K562 (cell line): ENCODE data around the gene SLX4IP. TPM values are rescaled to one million over a fixed set of nuclear protein-coding genes. Genes with fewer than 3 reads are reported as not detected.

Experiments used
- BACH1 ChIP-seq: fragments of 200-800 bp; sonication (Bioruptor generic); IDR thresholded peaks from 2 replicates; pipeline ENCODE4 v1.6.1; 2016; ENCODE audit warnings: missing genetic modification characterization, missing compliant biosample characterization
- CTCF ChIP-seq, 3 experiments: IDR thresholded peaks in 2 of 3; conservative IDR thresholded peaks in 1 of 3; 2 replicates each; pipeline ENCODE4 v1.5.1; 2011 to 2012; ENCODE audit warnings: low read length in 3 of 3, mild to moderate bottlenecking in 3 of 3, control low read depth in 2 of 3, improper control_type of control experiment in 1 of 3, inconsistent platforms in 1 of 3, low read depth in 1 of 3, mixed read lengths in 1 of 3, moderate library complexity in 1 of 3; ENCODE audit not compliant: insufficient read depth in 2 of 3
- HES1 ChIP-seq: fragments of 450-650 bp; IDR thresholded peaks from 2 replicates; pipeline ENCODE4 v1.6.1; 2016; ENCODE audit warnings: low read depth, mild to moderate bottlenecking, moderate library complexity
- HLTF ChIP-seq: fragments of 450-650 bp; IDR thresholded peaks from 2 replicates; pipeline ENCODE4 v1.6.1; 2016
- HNRNPL ChIP-seq: fragments of 200-400 bp; formaldehyde crosslinking; IDR thresholded peaks from 2 replicates; pipeline ENCODE4 v1.6.1; 2017; ENCODE audit warnings: low read depth, mild to moderate bottlenecking, low read length
- MAFF ChIP-seq: IDR thresholded peaks from 2 replicates; pipeline ENCODE4 v1.6.1; 2012; ENCODE audit warnings: low read length, improper control_type of control experiment
- MITF ChIP-seq: IDR thresholded peaks from 2 replicates; pipeline ENCODE4 v1.6.1; 2014; ENCODE audit warnings: antibody characterized with exemption
- NR2C1 ChIP-seq, 2 experiments: fragments of 450-650 bp; IDR thresholded peaks; 2 replicates each; pipeline ENCODE4 v1.6.1; 2017; ENCODE audit warnings: mild to moderate bottlenecking in 2 of 2, antibody characterized with exemption in 1 of 2, inconsistent platforms in 1 of 2, missing compliant biosample characterization in 1 of 2, missing genetic modification characterization in 1 of 2
- POLR3A ChIP-seq: IDR thresholded peaks from 2 replicates; pipeline ENCODE4 v1.6.1; 2011; ENCODE audit warnings: borderline replicate concordance, mild to moderate bottlenecking, moderate library complexity; ENCODE audit not compliant: insufficient read length, insufficient read depth; ENCODE audit errors: extremely low read depth
- TCF3 ChIP-seq: sonication (generic); formaldehyde crosslinking; IDR thresholded peaks from 2 replicates; pipeline ENCODE4 v1.4.0; 2020; ENCODE audit warnings: mild to moderate bottlenecking, missing genetic modification reagents
- THRAP3 ChIP-seq: fragments of 450-650 bp; IDR thresholded peaks from 2 replicates; pipeline ENCODE4 v1.6.1; 2016; ENCODE audit warnings: mild to moderate bottlenecking, inconsistent platforms, borderline replicate concordance
- ZNF165 ChIP-seq: fragments of 250-450 bp; sonication (Bioruptor Pico); IDR thresholded peaks from 2 replicates; pipeline ENCODE4 v1.4.0; 2020; ENCODE audit warnings: borderline replicate concordance
- ZNF277 ChIP-seq: fragments of 250-450 bp; sonication (Bioruptor Pico); IDR thresholded peaks from 2 replicates; pipeline ENCODE4 v1.8.0; 2022; ENCODE audit warnings: inconsistent platforms, mild to moderate bottlenecking, moderate library complexity, borderline replicate concordance
- polyA plus RNA-seq, 8 experiments: library from polyadenylated mRNA; depleted of rRNA in 4 of 8; stranded (reverse) in 5 of 8; unstranded in 3 of 8; fragments of >200 nt; fragmentation: Nextera tagmentation in 2 of 8; fragmentation: Illumina TruSeq in 1 of 8; extraction: Ambion mirVana in 2 of 8; extraction: Trizol in 1 of 8; gene quantifications; 2 replicates each; pipeline versions ENCODE4 v1.2.1 to v1.2.3, GENCODE V29; 2011 to 2014; ENCODE audit warnings: inconsistent platforms in 1 of 8, missing spikeins in 1 of 8
- total RNA-seq, 7 experiments: library from RNA; depleted of rRNA in 6 of 7; stranded (reverse); fragments of >200 nt in 6 of 7; fragmentation: Illumina TruSeq in 2 of 7; extraction: Trizol in 2 of 7; gene quantifications; 2 replicates each; pipeline versions ENCODE4 v1.2.1 to v1.2.3, GENCODE V29; 2011 to 2021; ENCODE audit warnings: low replicate concordance in 1 of 7

SLX4IP gene
- total and polyA plus RNA-seq, 9 of the 15 experiments (the other 6 are each of a cell fraction or from before 2014, with no cell fraction given) = 1.5 to 5.9 (median 3.5) TPM

- TF ChIP-seq CTCF (IDR thresholded peaks at IDR 0.05 in 2 of 3, conservative IDR thresholded peaks at IDR 0.05 in 1 of 3; ENCODE audit: insufficient read depth in 2 of 3, low read depth in 1 of 3, low read length in 3 of 3) (no peak), HES1 (no peak), MITF (no peak), POLR3A (no peak), MAFF (no peak), BACH1 (no peak), HLTF (no peak), ZNF277 (CRISPR knock-in tag) (no peak), TCF3 (no peak), NR2C1 (IDR thresholded peaks at IDR 0.05) (no peak), NR2C1 (tag; IDR thresholded peaks at IDR 0.05) (no peak), THRAP3 (no peak), ZNF165 (CRISPR knock-in tag) (no peak), HNRNPL (no peak)
These were observed 231.3 kb downstream of the SLX4IP start (continued) for GRCh38 chr20:10666221-10667076.
